Measurements from ENCODE around the gene ACSM6. TPM values are rescaled to one million over a fixed set of nuclear protein-coding genes. Genes with fewer than 3 reads are reported as not detected.
"Not testable (repeated sequence)": the region's sequence is repeated elsewhere in the genome, so short reads cannot be mapped to it uniquely, and the experiment has no call there.

The ACSM6 gene
- total RNA-seq, 1 experiment from 2014 or later = not detected

DNA sequence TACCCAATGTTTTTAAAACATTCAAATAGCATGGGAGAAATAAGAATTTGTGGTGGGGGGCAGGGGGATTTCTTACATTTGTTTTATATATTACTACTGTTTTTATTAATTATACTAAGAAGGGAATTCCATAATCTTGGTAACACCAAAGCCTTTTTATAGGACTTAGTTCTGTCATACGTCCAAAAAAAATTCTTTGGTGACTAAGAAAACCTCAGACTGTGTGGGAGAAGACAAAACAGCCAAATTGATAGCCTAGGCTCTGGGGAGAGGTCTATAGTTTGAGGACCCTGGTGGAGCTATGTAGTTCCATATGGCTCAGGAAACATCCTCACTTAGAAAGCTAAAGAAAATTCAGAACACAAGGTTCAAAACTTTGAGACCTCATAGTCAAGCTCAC is 23.4 kb downstream of the ACSM6 start:
- peak; percentile 25 for DNase-seq (ENCODE audit: low read depth)

DNA sequence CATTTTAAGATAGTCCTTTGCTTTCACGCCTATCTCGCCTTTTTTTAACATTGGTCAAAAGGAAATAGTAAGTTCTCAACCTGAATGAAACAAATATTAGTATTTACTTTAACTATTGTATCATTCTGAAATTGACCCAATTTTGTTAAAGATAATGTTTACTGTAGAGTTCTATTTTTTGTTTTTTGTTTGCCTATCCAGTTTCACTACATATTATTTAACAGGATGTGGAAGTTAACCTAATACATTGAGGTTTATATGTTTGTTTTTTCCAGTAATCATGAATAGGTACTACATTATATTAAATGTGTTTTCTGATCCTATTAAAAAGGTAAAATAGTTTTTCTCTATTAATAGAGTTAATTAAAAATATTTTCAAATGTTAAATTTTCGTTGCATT is 26.5 kb downstream of the ACSM6 start:
- no peak for DNase-seq (ENCODE audit: low read depth)

DNA sequence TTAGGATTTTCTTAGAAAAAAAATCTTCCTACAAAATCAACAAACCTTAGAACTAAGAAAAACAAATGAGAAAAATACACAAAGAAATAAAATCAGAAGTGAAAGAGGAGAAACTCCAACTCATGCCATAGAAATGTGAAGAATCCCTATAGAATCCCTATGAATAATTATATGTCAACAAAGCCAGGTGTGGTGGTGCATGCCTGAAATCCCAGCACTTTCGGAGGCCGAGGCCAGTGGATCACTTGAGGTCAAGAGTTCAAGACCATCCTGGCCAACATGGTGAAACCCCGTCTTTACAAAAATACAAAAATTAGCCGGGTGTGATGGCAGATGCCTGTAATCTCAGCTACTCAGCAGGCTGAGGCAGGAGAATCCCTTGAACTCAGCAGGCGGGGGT is 27.1 kb downstream of the ACSM6 start:
- DNase-seq (ENCODE audit: low read depth) = peak; percentile 68

DNA sequence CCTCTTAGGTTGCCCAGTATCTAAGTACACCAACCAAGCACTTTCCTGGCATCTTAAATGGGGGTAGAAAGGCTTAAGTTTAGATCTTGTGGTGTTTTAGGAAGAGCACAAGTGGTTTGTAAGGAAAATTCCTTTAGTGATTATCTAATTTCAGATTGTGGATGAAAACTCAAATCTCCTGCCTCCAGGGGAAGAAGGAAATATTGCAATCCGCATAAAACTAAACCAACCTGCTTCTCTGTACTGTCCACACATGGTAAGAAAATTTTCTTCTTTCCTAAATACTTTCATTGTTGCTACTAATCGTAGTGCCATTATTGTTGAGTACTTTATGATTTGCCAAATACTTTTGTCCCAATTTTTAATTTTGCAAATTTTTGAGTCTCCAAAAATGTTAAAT is 31.1 kb downstream of the ACSM6 start:
- no peak for DNase-seq (ENCODE audit: low read depth)

- DNase-seq (ENCODE audit: low read depth) = not testable (repeated sequence)
Measured at GRCh38 chr10:95228934-95229723, 35.1 kb downstream of the ACSM6 start.

GRCh38 chr10:95229724-95230627 is 35.9 kb downstream of the ACSM6 start:
- peak; percentile 88 for DNase-seq (ENCODE audit: low read depth)

GRCh38 chr10:95230677-95231586 is 36.9 kb downstream of the ACSM6 start:
- DNase-seq (ENCODE audit: low read depth) = not testable (repeated sequence)

- no peak for DNase-seq (ENCODE audit: low read depth)
Measured at GRCh38 chr10:95233377-95234034, 39.5 kb downstream of the ACSM6 start.

DNA sequence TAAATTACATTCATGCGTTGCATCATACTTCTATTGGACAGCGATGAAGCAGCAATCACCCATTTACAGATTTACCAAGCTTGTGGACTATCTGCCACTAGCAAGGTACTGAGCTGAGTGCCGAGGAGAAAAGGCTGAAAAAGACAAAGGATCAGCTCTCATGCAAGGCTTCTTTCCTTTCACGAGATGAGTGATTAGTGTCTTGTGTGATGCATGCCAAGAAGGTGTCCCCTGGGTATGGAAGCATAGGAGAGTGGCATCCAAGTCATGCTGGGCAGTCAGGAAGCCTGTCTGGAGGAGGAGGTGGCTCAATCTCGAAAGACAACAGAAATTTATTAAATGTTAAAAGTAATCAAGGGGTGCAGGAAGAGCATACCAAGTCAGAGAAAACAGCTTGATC is 40.9 kb downstream of the ACSM6 start:
- no peak for DNase-seq (ENCODE audit: low read depth)

DNA sequence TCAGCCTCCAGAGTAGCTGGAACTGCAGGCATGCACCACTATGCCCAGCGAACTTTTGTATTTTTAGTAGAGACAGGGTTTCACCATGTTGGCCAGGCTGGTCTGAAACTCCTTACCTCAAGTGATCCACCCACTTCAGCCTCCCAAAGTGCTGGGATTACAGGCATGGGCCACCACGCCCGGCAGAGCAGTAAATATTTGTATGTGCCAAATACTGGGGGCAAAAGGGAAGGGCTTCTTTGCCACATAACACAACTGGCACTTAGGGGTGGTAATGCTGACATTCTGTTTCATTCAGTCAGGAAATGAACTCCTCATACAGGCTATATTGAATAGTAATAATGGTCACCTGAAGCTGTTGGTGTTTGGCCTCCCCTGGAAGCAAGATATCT is 41.6 kb downstream of the ACSM6 start:
- no peak for DNase-seq (ENCODE audit: low read depth)

DNA sequence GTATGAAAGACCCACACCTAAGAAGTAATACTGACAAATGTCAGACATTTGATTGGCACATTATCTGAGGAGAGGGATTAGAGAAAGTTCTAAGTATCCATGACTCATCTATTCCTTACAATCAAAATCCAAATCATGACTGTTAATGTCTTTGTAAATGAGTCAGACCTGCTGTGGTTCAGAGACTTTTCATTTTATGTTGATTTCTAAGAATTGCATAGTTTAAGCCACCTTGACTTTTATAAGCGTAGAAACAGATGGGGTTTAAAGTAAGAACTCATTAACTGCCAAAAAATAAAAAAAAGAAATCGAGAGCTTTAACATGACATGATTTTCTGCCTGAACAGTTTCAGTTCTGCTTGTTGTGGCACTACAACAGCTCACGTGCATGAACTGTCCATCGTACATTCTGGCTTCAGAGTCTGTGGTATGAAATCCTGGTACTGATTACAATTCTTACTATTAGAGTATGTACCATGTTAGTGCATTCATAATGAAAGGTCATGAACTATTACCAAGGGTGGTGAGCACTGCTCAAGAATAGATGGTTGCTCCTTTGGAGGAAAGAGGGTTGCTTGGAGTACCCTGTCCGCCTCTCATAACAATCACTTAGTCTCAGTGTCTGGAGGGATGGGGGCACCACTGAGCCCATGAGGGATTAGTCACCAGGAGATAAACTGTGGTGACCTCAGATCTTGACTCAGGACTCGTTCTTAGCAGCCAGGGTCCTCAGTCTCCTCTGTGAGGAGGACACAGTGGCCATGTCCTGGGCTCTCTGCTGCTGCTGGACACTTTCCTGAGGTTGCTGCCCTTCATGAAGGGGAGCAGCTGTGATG is 42.2 kb downstream of the ACSM6 start:
- DNase-seq (ENCODE audit: low read depth) = peak; percentile 66

DNA sequence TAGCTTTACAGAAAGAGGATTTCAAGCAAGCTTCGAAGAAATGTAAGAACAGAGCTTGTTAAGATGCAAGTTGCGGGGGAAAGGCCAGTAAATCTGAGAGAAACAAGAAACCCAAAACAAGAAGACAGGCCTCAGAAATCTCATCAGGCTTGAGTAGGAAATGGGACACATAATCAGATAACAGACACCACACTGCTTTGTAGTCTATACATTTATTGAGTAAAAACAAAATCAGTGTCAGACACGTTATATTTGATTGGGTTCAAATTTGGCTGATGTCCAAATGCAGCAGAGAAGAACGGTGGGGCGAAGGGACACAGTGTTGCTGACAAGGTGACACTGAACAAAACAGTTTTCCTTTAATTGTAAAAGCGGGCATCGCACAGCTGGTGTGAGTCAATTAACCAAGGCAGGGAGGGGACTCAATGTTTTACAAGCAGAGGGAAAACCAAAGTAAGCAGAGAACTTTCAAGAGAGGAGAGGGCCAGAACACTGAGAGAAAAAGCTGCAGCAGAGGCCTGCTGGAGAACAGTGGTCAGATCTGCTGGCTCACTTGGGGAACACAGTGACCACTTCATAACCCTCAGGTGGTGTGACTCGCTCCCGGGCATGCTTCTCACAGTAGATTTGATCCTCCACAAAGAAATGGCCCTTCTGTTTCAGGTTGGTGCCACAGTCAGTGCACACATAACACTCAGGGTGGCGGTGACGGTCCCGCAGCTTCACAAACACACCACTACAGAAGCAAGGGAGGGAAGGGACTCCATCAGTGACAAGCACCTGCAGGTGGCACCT is 43.5 kb downstream of the ACSM6 start:
- no peak for DNase-seq (ENCODE audit: low read depth)

DNA sequence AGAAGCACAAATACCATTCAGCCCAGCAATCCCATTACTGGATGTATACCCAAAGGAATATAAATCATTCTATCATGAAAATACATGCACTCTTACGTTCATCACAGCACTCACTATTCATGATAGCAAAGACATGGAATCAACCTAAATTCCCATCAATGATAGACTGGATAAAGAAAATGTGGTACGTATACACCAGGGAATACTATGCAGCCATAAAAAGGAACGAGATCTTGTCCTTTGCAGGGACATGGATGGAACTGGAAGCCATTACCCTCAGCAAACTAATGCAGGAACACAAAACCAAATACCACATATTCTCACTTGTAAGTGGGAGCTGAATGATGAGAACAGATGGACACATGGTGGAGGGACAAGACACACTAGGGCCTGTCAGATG is 46.1 kb downstream of the ACSM6 start:
- not testable (repeated sequence) for DNase-seq (ENCODE audit: low read depth)

DNA sequence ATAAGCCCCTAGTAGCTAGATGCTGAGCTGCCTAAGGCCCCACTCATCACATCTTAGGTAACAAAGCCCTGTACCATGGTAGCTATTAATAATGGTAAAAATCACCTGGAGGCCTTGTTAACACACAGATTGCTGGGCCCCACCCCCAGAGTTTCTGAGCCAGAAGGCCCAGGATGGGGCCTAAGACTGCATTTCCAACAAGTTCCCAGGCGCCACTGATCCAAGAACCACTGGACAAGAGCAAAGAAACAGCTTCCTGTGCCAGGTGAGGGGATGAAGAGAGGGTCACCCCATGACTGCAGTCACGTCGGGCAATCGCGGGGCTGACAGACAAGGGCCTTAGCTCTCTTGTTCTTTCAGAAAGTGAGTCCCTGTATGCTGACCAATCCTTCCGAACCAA is 46.8 kb downstream of the ACSM6 start:
- DNase-seq (ENCODE audit: low read depth) = no peak

DNA sequence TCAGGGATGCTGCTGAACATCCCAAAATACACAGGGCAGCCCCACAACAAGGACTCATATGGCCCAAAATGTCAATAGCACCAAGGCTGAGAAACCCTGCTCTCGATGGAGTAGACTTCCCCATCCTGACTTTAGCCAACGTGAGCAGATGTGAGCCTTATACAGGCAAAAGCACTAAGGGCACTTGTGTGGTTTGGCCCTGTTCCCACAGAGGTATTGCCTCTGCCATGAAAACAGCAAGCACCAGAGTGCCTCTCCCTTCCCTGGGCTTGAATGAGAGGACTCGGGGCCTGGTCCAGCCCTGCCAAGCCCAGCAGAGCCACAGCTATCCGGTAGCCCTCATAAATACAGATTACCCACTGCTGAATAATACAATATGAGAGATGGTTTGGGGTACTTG is 47.5 kb downstream of the ACSM6 start:
- DNase-seq (ENCODE audit: low read depth) = no peak

- DNase-seq (ENCODE audit: low read depth) = peak; percentile 53
Measured at GRCh38 chr10:95242581-95243317, 48.7 kb downstream of the ACSM6 start.

DNA sequence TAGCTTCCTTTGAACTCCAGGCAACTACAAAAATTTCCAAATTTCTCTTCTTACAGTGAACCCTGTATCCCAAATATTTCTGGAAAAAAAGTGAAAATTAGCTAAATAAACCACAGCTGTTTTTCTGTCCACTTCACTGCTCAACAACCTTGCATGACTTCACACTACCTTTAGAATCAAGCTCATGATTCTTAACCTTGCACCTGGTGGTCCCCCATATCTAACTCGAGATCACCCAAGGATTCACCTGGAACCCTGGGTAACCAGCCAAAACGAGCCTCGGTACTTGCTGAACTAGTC is 49.2 kb downstream of the ACSM6 start:
- no peak for DNase-seq (ENCODE audit: low read depth)

- no peak for DNase-seq (ENCODE audit: low read depth)
Measured at GRCh38 chr10:95244152-95244551, 50.1 kb downstream of the ACSM6 start.

GRCh38 chr10:95245425-95246055 is 51.5 kb downstream of the ACSM6 start:
- DNase-seq (ENCODE audit: low read depth) = no peak
